HG03442 (cell line): ENCODE data around the gene ADCY1.

ENCODE experiments used
- ATAC-seq: cut with Tn5 transposase; IDR thresholded peaks from one replicate; pipeline ENCODE4 v1.9.1; 2021; ENCODE audit warnings: mild to moderate bottlenecking, moderate library complexity; ENCODE audit not compliant: unreplicated experiment

Gene ADCY1

GRCh38 chr7:45623157-45623556 lies 49.0 kb downstream of the ADCY1 start:
- ATAC-seq: no peak

GRCh38 chr7:45623740-45624391 lies 49.7 kb downstream of the ADCY1 start:
- ATAC-seq: no peak

- no peak for ATAC-seq
Measured at GRCh38 chr7:45624392-45624760, 50.2 kb downstream of the ADCY1 start.

DNA sequence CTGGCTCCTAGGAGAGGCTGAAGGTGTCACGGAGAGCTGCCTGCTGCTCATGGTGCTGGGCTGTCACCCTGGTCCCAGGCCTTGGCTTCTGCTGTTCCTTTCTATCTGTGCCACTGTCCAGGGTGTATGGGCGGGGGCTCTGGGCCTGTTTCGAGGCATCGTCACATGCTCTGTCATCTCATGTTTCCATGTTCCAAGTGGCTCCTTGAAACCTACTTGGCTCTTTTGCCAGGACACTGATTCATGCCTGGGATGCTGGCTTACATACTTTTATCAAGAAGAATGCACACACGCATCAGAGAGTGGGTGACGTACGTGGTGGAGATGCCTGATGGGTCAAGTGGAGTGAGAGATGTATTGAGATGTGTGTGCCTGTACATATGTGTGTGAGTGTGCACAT lies 50.9 kb downstream of the ADCY1 start:
- no peak for ATAC-seq

GRCh38 chr7:45625714-45626440 lies 51.7 kb downstream of the ADCY1 start:
- no peak for ATAC-seq

DNA sequence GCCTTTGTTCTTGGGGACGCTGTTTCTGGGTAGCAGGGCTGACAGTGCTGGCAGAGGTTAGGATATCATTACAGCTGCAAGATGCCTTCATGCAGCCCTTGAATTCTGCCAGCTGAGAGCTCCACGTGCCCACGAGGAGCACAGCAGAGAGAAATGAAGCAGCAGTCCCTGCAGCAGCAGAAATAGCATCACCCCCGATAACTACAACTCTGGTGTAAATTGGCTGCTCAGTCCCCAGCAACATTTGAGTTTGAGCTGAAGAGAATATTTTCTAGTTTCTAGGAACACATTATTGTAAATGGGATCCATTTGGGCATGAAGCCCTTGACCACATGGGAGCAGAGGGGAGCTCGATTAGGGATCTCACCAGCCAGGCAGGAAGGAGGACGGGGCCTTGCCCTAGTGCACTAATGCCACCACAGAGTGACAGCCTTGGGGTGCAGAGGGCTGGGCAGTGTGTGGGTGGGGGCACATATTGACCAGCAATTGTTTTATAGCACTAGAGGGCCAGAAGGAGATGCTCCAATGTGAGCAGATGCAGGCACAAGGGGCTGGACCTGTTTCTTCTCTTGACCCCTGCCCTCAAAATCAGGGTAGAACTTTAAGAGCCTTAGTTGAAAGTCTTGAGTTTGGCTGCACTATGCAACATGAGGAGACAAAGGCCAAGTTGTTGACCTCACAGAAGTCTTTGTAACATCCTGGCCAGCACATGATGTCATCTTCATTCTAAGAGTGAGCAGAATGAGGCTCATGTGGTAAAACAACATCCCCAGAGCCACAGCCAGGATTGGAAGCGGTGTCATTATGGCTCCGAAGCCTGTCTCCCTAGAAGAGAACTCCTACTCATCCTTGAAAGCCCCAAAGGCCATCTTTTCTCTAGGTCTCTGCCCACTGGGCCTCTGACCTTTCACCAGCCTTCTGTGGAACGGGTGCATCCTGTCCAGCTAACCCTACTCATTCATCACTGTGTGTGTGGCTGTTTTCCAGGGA lies 52.6 kb downstream of the ADCY1 start:
- no peak for ATAC-seq

DNA sequence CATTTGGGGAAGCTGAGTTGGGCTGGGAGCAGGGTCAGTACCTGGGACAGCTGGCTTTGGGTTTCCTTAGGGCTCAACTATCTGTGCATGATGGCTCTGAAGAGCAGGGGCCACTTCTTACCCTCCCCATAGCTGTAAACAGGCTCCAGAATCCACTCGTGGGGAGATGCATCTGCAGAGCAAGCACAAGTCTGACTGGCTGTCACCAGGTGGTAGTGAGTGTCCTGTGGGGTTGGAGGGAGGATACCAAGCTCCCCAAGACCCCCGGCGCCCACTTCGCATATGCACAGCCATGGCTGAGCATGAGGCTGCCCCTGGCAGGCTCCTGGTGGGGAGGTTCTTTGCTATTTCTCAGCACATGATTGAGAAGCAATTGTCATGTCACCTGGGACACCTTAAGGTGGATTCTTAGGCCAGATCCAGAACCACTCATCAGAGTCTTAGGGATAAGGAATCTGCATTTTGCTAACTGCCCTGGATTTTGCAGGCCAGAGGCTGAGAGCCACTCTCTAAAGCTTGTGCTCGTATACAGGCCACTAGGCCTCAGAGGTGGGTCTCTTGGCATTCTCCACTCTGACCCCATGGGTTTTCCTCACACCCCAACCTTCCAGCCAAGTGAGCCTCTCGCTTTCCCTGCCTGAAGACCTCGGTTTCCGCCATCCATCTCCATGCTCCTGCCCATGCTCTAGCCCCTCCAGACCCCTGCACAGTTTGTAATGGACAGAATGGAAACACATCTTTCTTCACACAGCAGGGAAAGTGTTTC lies 53.7 kb downstream of the ADCY1 start:
- no peak for ATAC-seq

DNA sequence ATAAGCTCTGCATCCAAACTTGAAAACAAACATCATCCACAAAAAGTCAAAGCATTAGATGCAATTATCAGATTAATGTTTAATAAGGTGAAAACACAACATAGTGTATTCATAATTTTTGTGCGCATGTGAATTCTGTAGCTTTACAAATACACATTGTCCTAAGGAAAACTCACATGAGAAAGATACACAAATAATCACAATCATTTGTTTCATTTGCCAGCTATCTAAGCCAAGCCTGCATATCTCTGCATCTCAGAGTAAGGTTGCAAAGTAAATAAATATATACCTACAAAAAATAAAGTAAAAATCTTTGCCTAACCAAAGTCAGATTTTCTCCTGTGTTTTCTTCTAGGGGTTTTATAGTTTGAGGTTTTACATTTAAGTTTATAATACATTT lies 57.4 kb downstream of the ADCY1 start:
- no peak for ATAC-seq

DNA sequence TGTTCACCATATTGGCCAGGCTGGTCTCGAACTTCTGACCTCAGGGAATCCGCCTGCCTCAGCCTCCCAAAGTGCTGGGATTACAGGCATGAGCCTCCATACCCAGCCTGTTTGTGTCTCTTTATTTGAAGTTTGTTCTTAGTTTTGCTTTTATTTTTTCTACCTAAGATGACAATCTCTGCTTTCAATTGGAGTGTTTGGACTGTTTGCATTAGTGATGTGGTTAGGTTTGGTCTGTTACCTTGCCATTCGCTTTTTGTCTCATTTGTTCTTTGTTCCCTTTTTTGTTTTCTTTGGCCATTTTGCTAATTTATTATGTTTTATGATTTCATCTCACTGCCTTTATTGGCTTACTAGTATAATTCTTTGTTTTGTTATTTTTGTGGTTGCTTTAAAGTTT lies 62.6 kb downstream of the ADCY1 start:
- no peak for ATAC-seq

DNA sequence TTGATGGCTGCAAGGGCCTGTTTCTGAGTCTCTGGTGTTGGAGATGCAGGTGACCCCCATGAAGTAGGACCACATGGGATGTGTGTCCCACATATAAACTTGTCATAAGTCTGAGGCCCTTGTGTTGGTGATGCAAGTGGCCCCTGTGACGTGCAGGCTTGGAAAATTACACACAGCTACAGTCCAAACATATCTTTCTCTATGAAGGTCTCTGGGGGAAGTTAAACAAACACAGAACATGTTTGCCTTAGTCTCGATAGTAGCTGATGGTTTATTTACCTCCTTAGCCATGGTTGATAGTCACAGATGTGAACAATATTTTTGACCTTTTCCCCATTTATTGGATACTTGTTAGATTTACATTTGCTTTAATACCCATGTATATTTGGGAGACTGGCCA lies 64.7 kb downstream of the ADCY1 start:
- no peak for ATAC-seq

DNA sequence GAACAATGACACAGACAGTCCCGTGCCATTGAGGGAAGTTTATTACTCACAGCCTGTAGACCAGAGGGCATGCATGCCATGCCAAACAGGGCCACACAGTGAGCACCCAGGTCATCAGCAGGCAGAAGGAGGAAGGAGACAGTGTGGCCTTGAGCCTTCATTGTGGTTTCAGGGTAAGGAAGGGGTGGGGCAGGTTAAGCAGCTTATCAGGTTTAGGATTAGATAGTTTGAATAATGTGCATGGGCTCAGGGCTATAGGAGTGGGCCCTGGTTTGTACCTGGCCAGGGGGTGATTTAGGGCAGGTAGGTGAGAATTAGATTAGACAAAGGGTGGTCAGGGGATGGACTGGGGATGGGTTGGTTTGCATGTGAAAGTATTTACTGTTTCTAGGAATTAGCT lies 67.9 kb downstream of the ADCY1 start:
- ATAC-seq: no peak

GRCh38 chr7:45643630-45644029 lies 69.5 kb downstream of the ADCY1 start:
- ATAC-seq: peak; percentile 75

DNA sequence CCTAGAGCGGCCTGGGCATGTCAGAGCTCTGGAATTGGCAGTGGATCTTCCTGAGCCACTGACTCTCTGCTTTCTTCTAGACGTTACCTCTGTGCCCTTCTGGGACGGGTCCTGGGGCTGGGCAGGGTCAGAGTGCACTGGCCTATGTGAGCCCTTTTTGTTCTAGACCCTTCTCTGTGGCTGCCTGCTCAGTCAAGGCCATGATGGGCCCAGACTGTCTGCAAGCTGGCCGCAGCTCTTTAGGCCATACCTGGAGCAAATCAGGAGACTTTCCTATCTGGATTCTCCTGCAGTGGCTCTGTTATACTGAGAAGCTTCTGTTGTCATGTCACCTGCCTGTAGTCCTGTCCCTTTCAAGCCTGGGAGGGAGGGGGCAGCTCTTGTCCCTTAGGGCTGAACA lies 70.1 kb downstream of the ADCY1 start:
- ATAC-seq: no peak

- no peak for ATAC-seq
Measured at GRCh38 chr7:45645141-45645969, 71.2 kb downstream of the ADCY1 start.

DNA sequence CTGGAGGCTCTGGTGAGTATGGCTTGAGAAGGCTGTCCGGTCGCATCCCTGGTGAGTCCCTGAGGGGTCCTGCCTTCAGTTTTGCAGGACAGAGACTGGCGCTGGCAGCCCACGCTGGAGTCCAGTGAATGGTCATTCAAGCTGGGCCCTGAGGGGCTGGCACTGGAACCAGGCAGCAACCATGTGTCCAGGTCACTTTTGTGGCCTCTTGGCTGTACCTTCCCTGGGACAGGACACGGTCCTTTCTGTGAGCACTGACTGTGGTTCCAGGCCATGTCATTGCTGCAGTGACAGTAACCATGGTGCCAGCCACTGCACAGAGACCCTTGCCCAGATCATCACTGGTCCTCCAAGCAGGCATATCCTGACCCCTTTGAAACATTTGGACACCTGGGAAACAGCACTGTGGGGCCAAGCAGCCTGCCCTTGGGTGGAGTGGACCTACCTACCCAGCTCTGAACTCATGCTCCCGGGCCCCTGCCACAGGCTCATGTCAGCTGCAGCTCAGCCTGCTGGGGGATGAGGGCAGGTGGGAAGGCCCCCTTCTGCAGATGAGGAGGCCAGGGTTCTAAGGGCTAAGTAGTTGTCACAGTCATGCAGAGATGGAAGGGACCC lies 72.1 kb downstream of the ADCY1 start:
- no peak for ATAC-seq

DNA sequence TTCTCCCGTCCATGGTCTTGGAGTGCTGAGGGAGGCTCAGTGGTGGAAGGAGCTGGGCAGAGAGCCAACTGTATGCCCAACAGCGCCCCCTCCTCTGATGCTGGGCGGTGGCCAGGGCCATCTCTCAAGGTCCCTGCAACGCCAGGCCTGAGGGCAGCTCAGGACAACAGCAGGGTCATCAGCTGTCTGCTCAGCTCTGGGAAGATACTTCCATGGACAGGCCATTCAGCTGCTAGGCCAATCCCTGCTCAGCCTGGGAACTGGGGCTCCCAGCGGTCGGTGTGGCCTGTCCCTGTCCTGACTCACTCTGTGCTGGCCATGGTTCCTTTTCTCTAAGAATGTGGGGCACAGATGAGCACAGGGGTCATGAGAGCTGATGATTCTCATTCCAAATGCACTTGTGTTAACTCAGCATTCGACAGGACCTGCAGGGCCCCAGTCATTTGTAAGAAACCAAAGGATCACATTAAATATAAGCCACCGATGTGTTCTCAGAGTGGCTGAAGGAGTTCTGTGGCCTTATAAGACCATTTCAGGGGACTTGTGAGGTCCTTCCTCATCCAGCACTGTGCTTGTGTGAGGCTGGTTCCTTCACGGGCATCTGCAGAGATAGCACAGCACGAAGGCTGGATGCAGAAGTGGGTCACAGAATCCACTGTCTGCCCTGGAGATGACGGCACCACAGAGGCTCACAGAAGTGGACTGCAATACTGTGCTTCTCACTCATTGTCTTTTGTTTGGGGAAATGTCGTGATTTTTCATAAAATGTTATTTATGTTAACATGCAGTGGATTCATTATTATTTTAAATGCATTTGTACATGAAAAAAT lies 73.0 kb downstream of the ADCY1 start:
- ATAC-seq: no peak

GRCh38 chr7:45647967-45648670 lies 74.0 kb downstream of the ADCY1 start:
- ATAC-seq: no peak

GRCh38 chr7:45648671-45648995 lies 74.5 kb downstream of the ADCY1 start:
- no peak for ATAC-seq
